ENCODE measurements around the gene GPR31. TPM values are rescaled to one million over a fixed set of nuclear protein-coding genes. Genes with fewer than 3 reads are reported as not detected.

Gene GPR31
- total RNA-seq, 1 experiment from 2014 or later, result not detected

GRCh38 chr6:167122827-167123657 lies 34.7 kb downstream of the GPR31 start, which contains the start of gene CCR6:
Gene CCR6 (plus strand): TSS chr6:167123096. CDS start chr6:167136135, 13,039 bp downstream.
- H2BK12ac ChIP-seq (ENCODE audit: insufficient read length, low read depth, low read length), result no peak within 1 kb of the TSS
- H3K79me1 ChIP-seq (ENCODE audit: insufficient read depth, low read depth, low read length, poor library complexity, severe bottlenecking), result no peaks in the 10 kb centered on the region
- no peak within 1 kb of the TSS for H2BK15ac ChIP-seq (ENCODE audit: low read depth, low read length)
- peaks cover 5 to 12% of the 10 kb centered on the region in 2 experiments; a peak in 3 of 5 replicates for H3K9me3 Mint-ChIP-seq
- H3K4me2 ChIP-seq (ENCODE audit: insufficient read depth, insufficient read length, low read length), result no peak within 1 kb of the TSS
- H3K27ac ChIP-seq (ENCODE audit: insufficient read length, low read depth, low read length), result no peak within 1 kb of the TSS
- no peak within 1 kb of the TSS for H3K4ac ChIP-seq (ENCODE audit: low read depth, low read length)
- H3K9me3 ChIP-seq (ENCODE audit: control insufficient read depth, low read depth, low read length), result no peaks in the 10 kb centered on the region
- H2AFZ ChIP-seq (ENCODE audit: low read length), result no peak within 1 kb of the TSS
- no peak within 1 kb of the TSS for H3K23ac ChIP-seq (ENCODE audit: insufficient read length, low read depth, low read length)
- no peaks in the 10 kb centered on the region for H3K79me2 ChIP-seq (ENCODE audit: insufficient read depth, low read length)
- no peak within 1 kb of the TSS for H4K5ac ChIP-seq (ENCODE audit: insufficient read length, low read depth, low read length)
- H2AK5ac ChIP-seq (ENCODE audit: insufficient read length, low read length), result no peak within 1 kb of the TSS
- no peaks in the 10 kb centered on the region for H4K20me1 ChIP-seq (ENCODE audit: control insufficient read depth, insufficient read depth, insufficient read length)
- no peak for DNase-seq
- no peak within 1 kb of the TSS for H3K14ac ChIP-seq (ENCODE audit: insufficient read depth, low read length)
- H3T11ph ChIP-seq (ENCODE audit: low read length), result no peak within 1 kb of the TSS
- no peak within 1 kb of the TSS for H3K9ac ChIP-seq (ENCODE audit: extremely low read depth, insufficient read length, low read length)
- no peak within 1 kb of the TSS for H3K4me3 Mint-ChIP-seq
- WGBS (ENCODE audit: extremely low coverage, insufficient read length, low lambda C conversion rate), result no CpG with 5 or more reads among the region's 8 CpGs
- no peak within 1 kb of the TSS for H2BK120ac ChIP-seq (ENCODE audit: low read depth, low read length, poor library complexity, severe bottlenecking)
- no peak within 1 kb of the TSS for H3K18ac ChIP-seq (ENCODE audit: insufficient read length, low read depth, low read length)
- no peaks in the 10 kb centered on the region for H3K27me3 ChIP-seq (ENCODE audit: insufficient read depth, low read length)
- H3K4me1 Mint-ChIP-seq, result peaks cover 6 to 12% of the 10 kb centered on the region in 2 experiments
- H3K56ac ChIP-seq (ENCODE audit: insufficient read length, low read depth, low read length), result no peak within 1 kb of the TSS
- no peak within 1 kb of the TSS for H4K91ac ChIP-seq (ENCODE audit: insufficient read length, low read depth, low read length)
- no peak within 1 kb of the TSS for H2BK5ac ChIP-seq (ENCODE audit: insufficient read length, low read length)
- peaks cover 9% of the 10 kb centered on the region for H3K27me3 Mint-ChIP-seq (ENCODE audit: low read depth)
- H3K23me2 ChIP-seq (ENCODE audit: insufficient read length, low read depth, low read length, poor library complexity, severe bottlenecking), result no peaks in the 10 kb centered on the region
- H3K36me3 Mint-ChIP-seq (ENCODE audit: insufficient read depth in 1 of 3, low read depth in 3 of 3), result peaks cover 0 to 9% (median 3%) of the 10 kb centered on the region in 3 experiments; a peak in 4 of 7 replicates
- H3K4me1 ChIP-seq (ENCODE audit: insufficient read depth, low read length), result no peaks in the 10 kb centered on the region
- no peak for TF ChIP-seq CTCF (conservative IDR thresholded peaks at IDR 0.05)
- no peak within 1 kb of the TSS for H4K8ac ChIP-seq (replicated peaks; ENCODE audit: insufficient read length, low read depth, low read length)
- no peak within 1 kb of the TSS; a peak in 1 of 7 replicates for H3K27ac Mint-ChIP-seq
- no peak within 1 kb of the TSS for H2BK20ac ChIP-seq (ENCODE audit: low read depth, low read length, poor library complexity, severe bottlenecking)

Measured in H9 (cell line).